Lower leg skin (tissue), 3 donors: ENCODE results near the gene BMP6.

Source experiments
- CTCF ChIP-seq, 3 donors: fragments of 450-650 bp; IDR thresholded peaks; one replicate each; pipeline ENCODE4 v1.5.1; 2016; ENCODE audit warnings: antibody characterized with exemption in 3 of 3, mild to moderate bottlenecking in 3 of 3, moderate library complexity in 2 of 3
- POLR2A ChIP-seq, 2 donors: fragments of 450-650 bp; IDR thresholded peaks; one replicate each; pipeline ENCODE4 v1.6.1; 2016 to 2017; ENCODE audit warnings: antibody characterized with exemption in 2 of 2, mild to moderate bottlenecking in 1 of 2, moderate library complexity in 1 of 2

GRCh38 chr6:7785243-7786035 lies 59.5 kb downstream of the BMP6 start:
- TF ChIP-seq POLR2A (IDR thresholded peaks at IDR 0.05) (no peak), CTCF (IDR thresholded peaks at IDR 0.05) (no peak)
